Activated T-helper 2 cell treated with anti-CD3 and anti-CD28 coated beads, Interferon-gamma antibody, Interleukin-2, Interleukin-4, amounts not matched to agents 10 μg/mL and 5 μg/mL and 100 μg/mL, durations not matched to agents 14 hours and 24 hours and 36 hours (primary cell): ENCODE measurements around the gene HES4. TPM values are rescaled to one million over a fixed set of nuclear protein-coding genes. Genes with fewer than 3 reads are reported as not detected.
"Not testable (repeated sequence)": the region's sequence is repeated elsewhere in the genome, so short reads cannot be mapped to it uniquely, and the experiment has no call there.

Experiments used
- DNase-seq: peaks from one replicate; pipeline ENCODE4 v3.0.0; 2021; ENCODE audit warnings: low spot score
- H3K27ac Mint-ChIP-seq: one replicate; pipeline ENCODE4 v1.8.0; 2021; ENCODE audit warnings: mixed read lengths
- H3K27me3 Mint-ChIP-seq: one replicate; pipeline ENCODE4 v1.8.0; 2021; ENCODE audit warnings: low read depth, mixed read lengths
- H3K36me3 Mint-ChIP-seq: one replicate; pipeline ENCODE4 v1.8.0; 2021; ENCODE audit warnings: low read depth, mixed read lengths
- H3K4me1 Mint-ChIP-seq: one replicate; pipeline ENCODE4 v1.8.0; 2021; ENCODE audit warnings: low read depth, mixed read lengths
- H3K4me3 Mint-ChIP-seq: one replicate; pipeline ENCODE4 v1.8.0; 2021; ENCODE audit warnings: low read depth, mild to moderate bottlenecking, moderate library complexity, mixed read lengths
- H3K9me3 Mint-ChIP-seq: one replicate; pipeline ENCODE4 v1.8.0; 2021; ENCODE audit warnings: mixed read lengths
- intact Hi-C: fragments of 100-400 bp; cut with micrococcal nuclease; formaldehyde crosslinking; loops from one replicate; pipeline ENCODE4 v1.15.1; 2023
- total RNA-seq: library from RNA; stranded (reverse); gene quantifications from 2 replicates; pipeline ENCODE4 v1.2.3, GENCODE V29; 2022

HES4 gene
- total RNA-seq, 1 donor from 2014 or later: 3.1 TPM

DNA sequence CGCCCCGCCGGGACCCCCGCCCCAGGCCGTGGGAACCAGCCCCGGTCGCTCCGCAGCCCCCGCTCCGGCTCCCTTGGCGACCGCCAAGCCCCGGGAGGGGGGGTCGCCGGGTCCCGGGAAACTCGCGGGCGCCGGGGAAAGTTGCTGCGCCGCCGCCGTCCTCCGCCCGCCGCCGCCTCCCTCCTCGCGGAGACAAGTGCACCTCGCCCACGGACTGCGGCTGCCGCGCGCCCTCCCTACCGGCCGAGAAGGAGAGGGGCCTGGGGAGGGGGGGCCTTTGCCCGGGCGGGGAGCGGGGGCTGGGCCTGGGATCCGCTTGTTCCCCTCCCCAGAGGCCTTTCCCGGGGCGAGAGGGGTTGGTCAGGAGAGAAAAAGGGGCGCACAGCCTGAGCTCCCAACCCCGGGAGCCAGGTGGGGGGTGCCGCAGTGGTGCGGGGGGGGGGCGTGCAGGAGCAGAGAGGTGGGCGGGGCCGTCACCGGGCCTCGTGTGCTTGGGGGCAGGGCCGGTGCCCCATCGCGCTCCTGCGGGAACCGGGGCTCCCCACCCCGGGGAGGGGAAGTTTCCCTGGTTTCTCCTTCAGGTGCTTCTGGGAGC, 20.6 kb upstream of the HES4 start:
- Mint-ChIP-seq H3K4me3 (peak overlapping the region; percentile 52), H3K36me3 (peaks cover 3% of the 10 kb centered on the region), H3K9me3 (no peaks in the 10 kb centered on the region), H3K4me1 (peaks cover 6% of the 10 kb centered on the region), H3K27ac (no peak overlapping the region), H3K27me3 (peaks cover 17% of the 10 kb centered on the region)
- no peak for DNase-seq
- intact Hi-C loops: loop anchor here (5.0 kb wide), 1 partner anchor 42 kb away; no protein-coding TSS in a partner anchor

DNA sequence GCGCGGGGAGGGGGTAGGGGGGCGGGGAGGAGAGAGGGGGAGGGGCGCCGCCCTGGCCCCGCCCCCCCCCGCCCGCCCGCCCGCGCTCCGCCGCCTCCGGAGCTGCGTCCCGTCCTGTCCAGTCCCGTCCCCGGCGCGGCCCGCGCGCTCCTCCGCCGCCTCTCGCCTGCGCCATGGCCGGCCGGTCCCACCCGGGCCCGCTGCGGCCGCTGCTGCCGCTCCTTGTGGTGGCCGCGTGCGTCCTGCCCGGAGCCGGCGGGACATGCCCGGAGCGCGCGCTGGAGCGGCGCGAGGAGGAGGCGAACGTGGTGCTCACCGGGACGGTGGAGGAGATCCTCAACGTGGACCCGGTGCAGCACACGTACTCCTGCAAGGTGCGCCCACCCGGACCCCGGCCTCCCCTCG, 20.1 kb upstream of the HES4 start, which contains the start of gene AGRN:
AGRN (plus strand) TSS at position 121 of the 405 bp plus-strand sequence; CDS start at position 174, 53 bp downstream.
- no peak within 1 kb of the TSS for H3K27ac Mint-ChIP-seq
- intact Hi-C loops: loop anchor here (5.0 to 10.0 kb wide), 2 partner anchors 42 to 185 kb away; partner anchors contain the start of gene TNFRSF18
- no peaks in the 10 kb centered on the region for H3K9me3 Mint-ChIP-seq
- peaks cover 3% of the 10 kb centered on the region for H3K36me3 Mint-ChIP-seq
- H3K4me3 Mint-ChIP-seq: peak within 1 kb of the TSS; percentile 66
- H3K4me1 Mint-ChIP-seq: peaks cover 6% of the 10 kb centered on the region
- no peak for DNase-seq
- peaks cover 17% of the 10 kb centered on the region for H3K27me3 Mint-ChIP-seq

DNA sequence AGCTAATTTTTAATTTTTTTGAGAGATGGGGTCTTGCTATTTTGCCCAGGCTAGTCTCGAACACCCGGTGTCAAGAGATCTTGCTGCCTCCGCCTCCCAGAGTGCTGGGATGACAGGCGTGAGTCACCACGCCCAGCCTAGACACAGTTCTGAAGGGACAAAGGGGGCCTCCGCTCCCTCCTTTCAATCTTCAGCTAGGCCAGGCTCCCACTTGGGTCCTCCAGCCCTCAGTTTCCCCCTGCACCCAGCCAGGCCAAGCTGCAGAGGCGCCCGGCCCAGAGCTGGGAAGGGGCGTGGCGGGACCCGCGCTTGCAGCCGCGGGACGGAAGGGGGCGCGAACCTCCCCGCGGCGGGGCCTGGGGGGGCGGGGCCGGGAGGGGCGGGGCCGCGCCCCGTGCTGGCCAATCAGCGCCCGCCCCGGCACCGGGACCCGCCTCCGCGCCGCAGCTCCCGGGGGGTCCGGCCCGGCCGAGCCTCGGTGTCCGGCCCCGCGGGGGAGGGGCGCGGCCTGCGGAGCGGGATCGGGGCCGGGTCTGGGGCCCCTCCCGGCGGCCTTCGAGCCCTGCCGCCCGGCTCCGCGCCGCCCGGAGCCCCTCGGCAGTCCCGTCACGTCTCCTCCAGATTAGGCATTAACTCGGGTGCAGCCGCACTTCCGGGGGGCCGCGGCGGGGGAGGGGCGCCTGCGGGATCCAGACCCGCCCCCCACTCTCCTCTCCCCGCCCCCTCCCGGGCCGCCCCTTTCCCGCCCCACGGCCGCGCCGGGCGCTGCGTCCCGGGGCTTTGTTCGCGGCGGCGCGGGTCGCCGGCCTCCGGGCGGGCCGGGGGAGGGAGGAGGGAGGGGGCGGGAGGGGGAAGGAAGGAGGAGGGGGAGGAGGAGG, 19.5 kb upstream of the HES4 start:
- H3K36me3 Mint-ChIP-seq: peaks cover 3% of the 10 kb centered on the region
- no peak overlapping the region for H3K27ac Mint-ChIP-seq
- intact Hi-C loops: loop anchor here (10.0 kb wide), 1 partner anchor 185 kb away; the partner anchor contains the start of gene TNFRSF18

DNA sequence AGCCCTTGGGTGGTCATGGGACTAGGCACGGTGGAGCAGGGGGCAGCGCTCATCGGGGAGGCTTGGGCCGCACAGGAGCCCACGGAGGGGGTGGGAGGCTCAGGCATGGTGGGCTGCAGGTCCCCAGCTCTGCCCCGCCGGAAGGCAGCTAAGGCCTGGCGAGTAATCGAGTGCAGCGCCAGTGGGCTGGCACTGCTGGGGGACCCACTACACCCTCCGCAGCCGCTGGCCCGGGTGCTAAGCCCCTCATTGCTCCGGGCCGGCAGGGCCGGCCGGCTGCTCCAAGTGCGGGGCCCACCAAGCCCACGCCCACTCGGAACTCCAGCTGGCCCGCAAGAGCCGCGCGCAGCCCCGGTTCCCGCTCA, 18.4 kb upstream of the HES4 start:
- not testable (repeated sequence) for H3K36me3 Mint-ChIP-seq, H3K9me3 Mint-ChIP-seq, DNase-seq, H3K27ac Mint-ChIP-seq
- H3K4me3 Mint-ChIP-seq: peak overlapping the region; percentile 13
- intact Hi-C loops: loop anchor here (10.0 kb wide), 1 partner anchor 186 kb away; the partner anchor contains the start of gene TNFRSF18
- H3K4me1 Mint-ChIP-seq: peaks cover 20% of the 10 kb centered on the region
- H3K27me3 Mint-ChIP-seq: peaks cover 17% of the 10 kb centered on the region

More for the DNA sequence above, 19.5 kb upstream of the HES4 start:
- Mint-ChIP-seq H3K27me3 (peaks cover 17% of the 10 kb centered on the region), H3K9me3 (no peaks in the 10 kb centered on the region), H3K4me3 (peak overlapping the region; percentile 66), H3K4me1 (peaks cover 11% of the 10 kb centered on the region)
- peak; percentile 73 for DNase-seq

DNA sequence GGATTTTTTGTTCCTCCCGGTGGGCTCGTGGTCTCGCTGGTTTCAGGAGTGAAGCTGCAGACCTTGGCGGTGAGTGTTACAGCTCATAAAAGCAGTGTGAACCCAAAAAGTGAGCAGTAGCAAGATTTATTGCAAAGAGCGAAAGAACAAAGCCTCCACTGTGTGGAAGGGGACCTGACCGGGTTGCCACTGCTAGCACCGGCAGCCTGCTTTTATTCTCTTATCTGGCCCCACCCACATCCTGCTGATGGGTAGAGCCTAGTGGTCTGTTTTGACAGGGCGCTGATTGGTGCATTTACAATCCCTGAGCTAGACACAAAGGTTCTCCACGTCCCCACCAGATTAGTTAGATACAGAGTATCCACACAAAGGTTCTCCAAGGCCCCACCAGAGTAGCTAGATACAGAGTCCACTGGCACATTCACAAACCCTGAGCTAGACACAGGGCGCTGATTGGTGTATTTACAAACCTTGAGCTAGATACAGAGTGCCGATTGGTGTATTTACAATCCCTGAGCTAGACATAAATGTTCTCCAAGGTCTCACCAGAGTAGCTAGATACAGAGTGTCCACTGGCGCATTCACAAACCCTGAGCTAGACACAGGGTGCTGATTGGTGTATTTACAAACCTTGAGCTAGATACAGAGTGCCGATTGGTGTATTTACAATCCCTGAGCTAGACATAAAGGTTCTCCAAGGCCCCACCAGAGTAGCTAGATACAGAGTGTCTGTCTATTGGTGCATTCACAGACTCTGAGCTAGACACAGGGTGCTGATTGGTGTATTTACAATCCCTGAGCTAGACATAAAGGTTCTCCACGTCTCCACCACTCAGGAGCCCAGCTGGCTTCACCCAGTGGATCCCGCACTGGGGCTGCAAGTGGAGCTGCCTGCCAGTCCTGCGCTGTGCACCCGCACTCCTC, 17.8 kb upstream of the HES4 start:
- not testable (repeated sequence) for H3K36me3 Mint-ChIP-seq, DNase-seq, H3K9me3 Mint-ChIP-seq, H3K27ac Mint-ChIP-seq
- intact Hi-C loops: loop anchor here (10.0 kb wide), 1 partner anchor 187 kb away; the partner anchor contains the start of gene TNFRSF18
- Mint-ChIP-seq H3K4me1 (peaks cover 25% of the 10 kb centered on the region), H3K4me3 (peak overlapping the region; percentile 13), H3K27me3 (peaks cover 11% of the 10 kb centered on the region)

DNA sequence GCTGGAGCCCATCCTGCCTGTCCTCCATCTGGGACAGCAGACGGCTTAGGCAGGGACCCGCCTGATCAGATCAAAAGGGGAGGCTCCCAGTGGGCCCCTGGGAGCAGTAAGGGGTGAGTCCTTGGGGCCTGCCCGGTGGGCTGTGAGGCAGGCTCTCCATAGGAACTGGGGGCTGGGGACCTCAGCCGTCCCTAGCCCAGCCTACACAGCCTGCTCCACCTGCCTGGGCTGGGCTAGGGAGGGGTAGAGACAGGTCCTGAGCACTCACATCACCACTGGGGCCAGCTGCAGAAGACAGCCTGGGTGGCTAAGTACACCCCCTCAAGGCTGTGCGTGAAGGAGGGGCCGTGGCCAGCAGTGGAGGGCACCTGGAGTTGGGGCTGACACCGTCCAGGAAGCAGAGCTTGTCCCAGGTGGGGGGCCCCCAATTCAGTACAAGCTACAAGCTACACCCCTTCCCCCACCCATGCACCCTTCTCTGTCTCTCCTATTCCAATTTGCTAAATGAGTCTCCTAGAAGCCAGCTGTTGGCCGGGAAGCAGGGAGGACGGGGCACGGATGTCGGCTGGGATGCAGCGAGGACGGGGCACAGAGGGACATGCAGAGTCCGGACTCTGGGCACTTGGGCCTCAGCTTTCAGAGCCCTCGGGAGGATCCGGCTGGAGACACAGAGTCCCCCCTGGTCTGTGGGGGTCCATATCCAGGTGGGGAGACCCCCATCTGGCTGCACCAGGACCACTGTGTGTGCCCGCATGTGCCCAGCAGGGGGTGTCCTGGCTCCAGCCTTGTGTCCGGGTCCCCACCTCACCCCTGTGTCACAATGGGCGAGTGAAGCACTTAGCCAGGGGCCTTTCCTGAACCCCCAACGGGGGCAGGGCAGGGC, 15.1 kb upstream of the HES4 start:
- no peak for DNase-seq
- intact Hi-C loops: loop anchor here (10.0 kb wide), 1 partner anchor 190 kb away; the partner anchor contains the start of gene TNFRSF18
- Mint-ChIP-seq H3K4me3 (peak overlapping the region; percentile 84), H3K27ac (peak overlapping the region; percentile 67), H3K36me3 (peaks cover 3% of the 10 kb centered on the region), H3K27me3 (no peaks in the 10 kb centered on the region), H3K4me1 (peaks cover 27% of the 10 kb centered on the region), H3K9me3 (no peaks in the 10 kb centered on the region)

DNA sequence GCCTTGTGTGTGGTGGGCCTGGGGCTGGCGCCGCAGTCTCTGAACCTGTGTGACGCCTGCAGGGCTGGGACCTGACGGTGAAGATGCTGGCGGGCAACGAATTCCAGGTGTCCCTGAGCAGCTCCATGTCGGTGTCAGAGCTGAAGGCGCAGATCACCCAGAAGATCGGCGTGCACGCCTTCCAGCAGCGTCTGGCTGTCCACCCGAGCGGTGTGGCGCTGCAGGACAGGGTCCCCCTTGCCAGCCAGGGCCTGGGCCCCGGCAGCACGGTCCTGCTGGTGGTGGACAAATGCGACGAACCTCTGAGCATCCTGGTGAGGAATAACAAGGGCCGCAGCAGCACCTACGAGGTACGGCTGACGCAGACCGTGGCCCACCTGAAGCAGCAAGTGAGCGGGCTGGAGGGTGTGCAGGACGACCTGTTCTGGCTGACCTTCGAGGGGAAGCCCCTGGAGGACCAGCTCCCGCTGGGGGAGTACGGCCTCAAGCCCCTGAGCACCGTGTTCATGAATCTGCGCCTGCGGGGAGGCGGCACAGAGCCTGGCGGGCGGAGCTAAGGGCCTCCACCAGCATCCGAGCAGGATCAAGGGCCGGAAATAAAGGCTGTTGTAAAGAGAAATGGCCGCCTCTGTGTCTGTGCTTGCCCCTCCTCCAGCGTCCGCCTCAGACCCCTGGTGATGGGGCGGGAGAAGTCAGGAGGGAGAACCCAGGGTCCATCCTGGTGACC, 14.2 kb upstream of the HES4 start:
- H3K4me3 Mint-ChIP-seq: peak overlapping the region; percentile 84
- H3K9me3 Mint-ChIP-seq: no peaks in the 10 kb centered on the region
- intact Hi-C loops: loop anchor here (1.0 to 10.0 kb wide), 2 partner anchors 9 to 191 kb away; partner anchors contain the start of gene TNFRSF18
- H3K36me3 Mint-ChIP-seq: peaks cover 3% of the 10 kb centered on the region
- DNase-seq: no peak
- H3K27me3 Mint-ChIP-seq: peaks cover under 1% of the 10 kb centered on the region
- H3K27ac Mint-ChIP-seq: peak overlapping the region; percentile 89
- peaks cover 28% of the 10 kb centered on the region for H3K4me1 Mint-ChIP-seq

DNA sequence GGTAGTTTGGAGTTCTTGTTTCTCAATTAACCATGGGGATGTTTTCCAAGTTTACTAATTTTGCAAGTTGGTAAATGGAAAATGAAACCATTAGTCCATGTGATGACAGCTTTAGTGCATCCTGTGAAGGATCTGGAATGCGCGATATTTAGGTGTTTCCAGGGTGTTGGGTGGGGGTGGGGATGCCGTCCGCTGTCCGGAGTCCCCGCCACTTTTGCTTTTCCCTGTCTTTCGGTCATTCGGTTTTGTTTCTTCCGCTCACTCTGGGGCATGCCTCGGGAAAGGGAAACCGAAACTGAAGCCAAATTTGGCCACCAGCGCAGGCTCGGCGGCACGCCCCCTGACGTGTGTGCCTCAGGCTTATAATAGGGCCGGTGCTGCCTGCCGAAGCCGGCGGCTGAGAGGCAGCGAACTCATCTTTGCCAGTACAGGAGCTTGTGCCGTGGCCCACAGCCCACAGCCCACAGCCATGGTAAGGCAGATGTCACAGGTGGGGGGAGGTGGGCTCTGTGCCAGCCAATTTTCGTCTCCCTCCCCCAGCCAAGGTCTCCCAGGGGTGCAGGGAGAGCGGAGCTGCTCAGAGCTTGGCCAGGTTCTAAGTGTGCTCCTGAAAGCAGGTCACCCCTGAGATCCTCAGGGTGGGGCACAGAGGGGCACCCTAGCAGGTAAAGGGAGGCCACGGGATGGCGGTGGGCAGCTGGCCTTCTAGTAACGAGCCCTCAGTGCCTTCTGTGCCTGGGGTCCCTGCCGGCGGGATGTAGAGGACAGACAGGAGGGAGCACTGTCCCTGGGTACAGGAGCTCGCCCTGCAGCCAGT, 13.4 kb upstream of the HES4 start, which contains the start of gene ISG15:
ISG15 (plus strand) TSS at position 393 of the 817 bp plus-strand sequence; CDS start at position 470, 77 bp downstream.
- H3K36me3 Mint-ChIP-seq: peaks cover 3% of the 10 kb centered on the region
- peak within 1 kb of the TSS; percentile 84 for H3K4me3 Mint-ChIP-seq
- H3K27me3 Mint-ChIP-seq: peaks cover 2% of the 10 kb centered on the region
- H3K4me1 Mint-ChIP-seq: peaks cover 29% of the 10 kb centered on the region
- intact Hi-C loops: loop anchor here (1.0 to 10.0 kb wide), 2 partner anchors 8 to 191 kb away; partner anchors contain the start of gene TNFRSF18
- DNase-seq: peak; percentile 88
- H3K27ac Mint-ChIP-seq: peak within 1 kb of the TSS; percentile 89
- no peaks in the 10 kb centered on the region for H3K9me3 Mint-ChIP-seq

DNA sequence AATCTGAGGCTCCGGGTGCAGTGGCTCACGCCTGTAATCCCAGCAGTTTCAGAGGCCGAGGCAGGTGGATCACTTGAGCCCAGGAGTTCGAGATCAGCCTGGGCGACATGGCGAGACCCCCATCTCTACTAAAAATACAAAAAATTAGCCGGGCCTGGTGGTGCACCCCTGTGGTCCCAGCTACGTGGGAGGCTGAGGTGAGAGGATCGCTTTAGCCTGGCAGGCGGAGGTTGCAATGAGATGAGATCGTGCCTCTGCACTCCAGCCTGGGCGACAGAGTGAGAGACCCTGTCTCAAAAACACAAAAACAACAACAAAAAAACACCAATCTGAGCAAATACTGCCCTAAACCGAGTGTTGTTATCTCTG, 12.8 kb upstream of the HES4 start:
- H3K27me3 Mint-ChIP-seq, H3K36me3 Mint-ChIP-seq, H3K9me3 Mint-ChIP-seq, DNase-seq: not testable (repeated sequence)
- Mint-ChIP-seq H3K27ac (peak overlapping the region; percentile 89), H3K4me3 (peak overlapping the region; percentile 84), H3K4me1 (peaks cover 29% of the 10 kb centered on the region)
- intact Hi-C loops: loop anchor here (1.0 to 10.0 kb wide), 2 partner anchors 7 to 192 kb away; partner anchors contain the start of gene TNFRSF18

DNA sequence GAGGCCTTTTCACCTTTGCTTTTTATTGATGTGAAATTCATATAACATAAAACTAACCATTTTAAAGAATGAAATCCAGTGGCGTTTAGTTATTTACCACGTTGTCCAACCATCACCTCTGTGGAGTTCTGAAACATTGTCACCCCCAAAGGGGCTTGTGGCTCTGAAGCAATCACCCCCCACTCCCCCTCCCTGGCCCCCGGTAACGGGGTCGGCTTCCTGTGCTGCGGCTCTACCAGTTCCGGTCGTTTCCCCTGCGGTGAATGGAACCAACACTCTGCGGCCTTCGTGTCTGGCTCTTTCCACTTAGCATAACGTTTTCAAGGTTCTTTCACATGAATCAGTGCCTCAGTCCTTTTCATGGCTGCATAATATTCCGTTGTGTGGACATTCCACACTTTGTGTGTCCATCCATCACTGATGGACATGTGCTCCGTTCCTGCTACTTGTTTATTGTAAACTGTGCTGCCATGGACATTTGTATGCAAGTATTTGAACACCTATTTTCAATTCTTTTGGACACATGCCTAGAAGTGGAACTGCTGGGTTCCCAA, 11.6 kb upstream of the HES4 start:
- Mint-ChIP-seq H3K27ac (no peak overlapping the region), H3K36me3 (no peaks in the 10 kb centered on the region), H3K4me1 (peaks cover 24% of the 10 kb centered on the region), H3K27me3 (peaks cover 8% of the 10 kb centered on the region), H3K9me3 (no peaks in the 10 kb centered on the region), H3K4me3 (no peak overlapping the region)
- intact Hi-C loops: loop anchor here (10.0 kb wide), 1 partner anchor 193 kb away; the partner anchor contains the start of gene TNFRSF18
- no peak for DNase-seq
